GM23248 (cell line): ENCODE measurements around the gene CCDC102A.

Experiments
- EZH2 ChIP-seq: fragments of 200-600 bp; sonication (generic); IDR thresholded peaks from 2 replicates; pipeline ENCODE4 v1.6.1; 2018; ENCODE audit warnings: antibody characterized with exemption, mild to moderate bottlenecking; ENCODE audit not compliant: insufficient read depth, poor library complexity, severe bottlenecking
- EZH2phosphoT487 ChIP-seq: fragments of 200-600 bp; sonication (generic); IDR thresholded peaks from 2 replicates; pipeline ENCODE4 v1.6.1; 2018; ENCODE audit warnings: antibody characterized with exemption, moderate library complexity, mild to moderate bottlenecking, low read depth; ENCODE audit not compliant: insufficient read depth

GRCh38 chr16:57507136-57508034 lies 29.0 kb downstream of the CCDC102A start:
- TF ChIP-seq EZH2 (no peak), EZH2phosphoT487 (no peak)
